Upper lobe of left lung (tissue), 4 donors: ENCODE results near the gene AGAP1.

Source experiments
- CTCF ChIP-seq, 6 experiments: fragments of 450-650 bp in 4 of 6; fragments of 200-600 bp in 2 of 6; sonication (generic) in 2 of 6; IDR thresholded peaks; one replicate each; pipeline ENCODE4 v1.5.1; 2016 to 2019; ENCODE audit warnings: antibody characterized with exemption in 6 of 6
- POLR2A ChIP-seq, 4 donors: fragments of 450-650 bp; IDR thresholded peaks; one replicate each; pipeline ENCODE4 v1.5.1; 2016 to 2017; ENCODE audit warnings: antibody characterized with exemption in 4 of 4, mild to moderate bottlenecking in 2 of 4
- POLR2AphosphoS5 ChIP-seq, 2 donors: sonication (generic); formaldehyde crosslinking; IDR thresholded peaks; one replicate each; pipeline ENCODE4 v1.5.1; 2017; ENCODE audit warnings: antibody characterized with exemption in 2 of 2

DNA sequence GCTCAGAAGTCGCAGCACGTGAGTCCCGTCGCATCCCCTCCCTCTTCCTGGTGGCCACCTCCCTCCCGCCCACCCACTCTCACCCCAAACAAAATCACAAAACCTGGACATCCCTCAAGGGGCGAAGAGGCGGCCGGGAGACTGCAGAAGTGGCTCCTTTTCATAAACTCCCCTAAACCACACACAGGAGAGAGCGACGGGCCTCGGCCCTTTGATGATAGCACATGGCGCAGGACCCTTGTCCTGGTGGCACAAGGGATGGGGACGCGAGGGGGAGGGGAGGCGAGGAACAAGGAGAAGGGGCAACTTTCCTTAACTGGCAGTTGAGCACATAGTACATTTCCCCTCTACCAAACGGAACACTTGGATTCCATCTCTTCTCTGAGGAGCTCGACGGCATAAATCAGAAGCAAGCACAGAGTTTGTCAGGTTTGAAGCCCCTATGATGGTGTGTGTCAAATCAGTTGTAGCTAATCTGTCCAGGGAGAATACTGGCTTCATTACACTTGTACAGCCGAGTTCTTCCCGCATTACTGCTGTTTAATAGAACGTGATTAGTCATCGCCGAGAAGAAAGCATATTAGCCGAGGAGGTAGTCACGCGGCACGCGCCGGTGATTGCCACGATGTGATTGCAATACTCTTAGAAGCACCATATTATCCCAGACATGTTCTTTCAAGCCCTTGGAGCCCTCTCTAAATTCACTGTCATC, 630.5 kb downstream of the AGAP1 start:
- no peak for TF ChIP-seq POLR2A (IDR thresholded peaks at IDR 0.05)
- TF ChIP-seq CTCF (IDR thresholded peaks at IDR 0.05), result no peak
- TF ChIP-seq POLR2AphosphoS5 (IDR thresholded peaks at IDR 0.05), result no peak
